Tibial artery (tissue), 4 donors: ENCODE results near the gene RPL18A.

Source experiments
- DNase-seq, 2 donors: peaks; one replicate each; pipeline ENCODE4 v3.0.0-alpha.2; 2019
- H3K27ac ChIP-seq, 2 donors: fragments of 200-600 bp; sonication (generic) in 1 of 2; 1 replicate in 1 of 2; 2 replicates in 1 of 2; pipeline ENCODE4 v1.5.1; 2018 to 2019; ENCODE audit warnings: mild to moderate bottlenecking in 1 of 2
- H3K27me3 ChIP-seq, 2 donors: fragments of 200-600 bp; sonication (generic) in 1 of 2; one replicate each; pipeline versions ENCODE4 v1.5.1 to v1.6.0; 2016 to 2019
- H3K36me3 ChIP-seq, 3 donors: fragments of 200-600 bp; sonication (generic) in 2 of 3; one replicate each; pipeline ENCODE4 v1.5.1; 2016 to 2019; ENCODE audit warnings: mild to moderate bottlenecking in 2 of 3
- H3K4me1 ChIP-seq, 4 donors: fragments of 200-600 bp; sonication (generic) in 2 of 4; 1 replicate in 3 of 4; 2 replicates in 1 of 4; pipeline ENCODE4 v1.5.1; 2016 to 2019
- H3K4me3 ChIP-seq, 2 donors: fragments of 200-600 bp; sonication (generic) in 1 of 2; 1 replicate in 1 of 2; 2 replicates in 1 of 2; pipeline ENCODE4 v1.5.1; 2018 to 2019; ENCODE audit warnings: mild to moderate bottlenecking in 2 of 2
- H3K9me3 ChIP-seq, 3 donors: fragments of 200-600 bp; sonication (generic) in 1 of 3; one replicate each; pipeline ENCODE4 v1.5.1; 2016 to 2019
- CTCF ChIP-seq, 2 experiments: fragments of 200-600 bp in 1 of 2; fragments of 450-650 bp in 1 of 2; IDR thresholded peaks; one replicate each; pipeline ENCODE4 v1.5.1; 2017 to 2019; ENCODE audit warnings: antibody characterized with exemption in 2 of 2, mild to moderate bottlenecking in 1 of 2, moderate library complexity in 1 of 2
- intact Hi-C: fragments of 100-400 bp; cut with DNase I; formaldehyde crosslinking; loops from one replicate; pipeline ENCODE4 v1.15.0; 2023; ENCODE audit warnings: low total_unique reads

RPL18A gene

GRCh38 chr19:17843292-17843827, 16.4 kb upstream of the RPL18A start:
- TF ChIP-seq CTCF (IDR thresholded peaks at IDR 0.05) = no peak
- no peak overlapping the region for H3K27ac ChIP-seq
- peaks cover 0 to 28% (median 10%) of the 10 kb centered on the region in 4 donors for H3K4me1 ChIP-seq
- no peak overlapping the region for H3K4me3 ChIP-seq
- no peaks in the 10 kb centered on the region for H3K36me3 ChIP-seq
- intact Hi-C loops = no loop called here
- peaks cover 0 to 85% of the 10 kb centered on the region in 2 donors for H3K27me3 ChIP-seq
- no peaks in the 10 kb centered on the region for H3K9me3 ChIP-seq
- no peak for DNase-seq

- intact Hi-C loops = no loop called here
- Histone ChIP-seq H3K27ac (no peak overlapping the region), H3K36me3 (no peaks in the 10 kb centered on the region), H3K4me3 (no peak overlapping the region), H3K27me3 (peaks cover 0 to 88% of the 10 kb centered on the region in 2 donors), H3K4me1 (peaks cover 0 to 28% (median 10%) of the 10 kb centered on the region in 4 donors), H3K9me3 (no peaks in the 10 kb centered on the region)
- DNase-seq = no peak
- no peak for TF ChIP-seq CTCF (IDR thresholded peaks at IDR 0.05)
These were observed 15.7 kb upstream of the RPL18A start for GRCh38 chr19:17843908-17844490.

- Histone ChIP-seq H3K27ac (no peak overlapping the region), H3K9me3 (no peaks in the 10 kb centered on the region), H3K36me3 (no peaks in the 10 kb centered on the region), H3K4me1 (peaks cover 0 to 25% (median 10%) of the 10 kb centered on the region in 4 donors), H3K4me3 (no peak overlapping the region), H3K27me3 (peaks cover 0 to 78% of the 10 kb centered on the region in 2 donors)
- intact Hi-C loops = no loop called here
- TF ChIP-seq CTCF (IDR thresholded peaks at IDR 0.05) = no peak
- no peak for DNase-seq
These were observed 13.6 kb upstream of the RPL18A start for GRCh38 chr19:17846146-17846545.

- Histone ChIP-seq H3K27ac (peak within 1 kb of the TSS; percentile 20 to 23), H3K4me1 (peaks cover 0 to 11% (median 0%) of the 10 kb centered on the region in 4 donors), H3K27me3 (peaks cover 0 to 62% of the 10 kb centered on the region in 2 donors), H3K36me3 (no peaks in the 10 kb centered on the region), H3K9me3 (no peaks in the 10 kb centered on the region), H3K4me3 (peak within 1 kb of the TSS; percentile 29 to 39)
- DNase-seq = peak in 1 of 2 donors; percentile 38
- TF ChIP-seq CTCF (IDR thresholded peaks at IDR 0.05) = no peak
- intact Hi-C loops = no loop called here
These were observed 12.0 kb upstream of the RPL18A start, which contains the start of gene JAK3 for GRCh38 chr19:17847538-17848366. JAK3 (minus strand) TSS chr19:17847982; CDS start chr19:17844417, 3,565 bp downstream.

GRCh38 chr19:17848595-17849292, 11.0 kb upstream of the RPL18A start:
- intact Hi-C loops = no loop called here
- no peak for TF ChIP-seq CTCF (IDR thresholded peaks at IDR 0.05)
- Histone ChIP-seq H3K27me3 (peaks cover 0 to 52% of the 10 kb centered on the region in 2 donors), H3K27ac (no peak overlapping the region), H3K36me3 (no peaks in the 10 kb centered on the region), H3K9me3 (no peaks in the 10 kb centered on the region), H3K4me3 (no peak overlapping the region), H3K4me1 (peaks cover 0 to 11% (median 0%) of the 10 kb centered on the region in 4 donors)
- DNase-seq = no peak
